Measurements from ENCODE around the gene INO80D. TPM values are rescaled to one million over a fixed set of nuclear protein-coding genes. Genes with fewer than 3 reads are reported as not detected.

Gene INO80D
- total RNA-seq, 4 donors from 2014 or later: 11.3 to 16.9 (median 14.6) TPM

DNA sequence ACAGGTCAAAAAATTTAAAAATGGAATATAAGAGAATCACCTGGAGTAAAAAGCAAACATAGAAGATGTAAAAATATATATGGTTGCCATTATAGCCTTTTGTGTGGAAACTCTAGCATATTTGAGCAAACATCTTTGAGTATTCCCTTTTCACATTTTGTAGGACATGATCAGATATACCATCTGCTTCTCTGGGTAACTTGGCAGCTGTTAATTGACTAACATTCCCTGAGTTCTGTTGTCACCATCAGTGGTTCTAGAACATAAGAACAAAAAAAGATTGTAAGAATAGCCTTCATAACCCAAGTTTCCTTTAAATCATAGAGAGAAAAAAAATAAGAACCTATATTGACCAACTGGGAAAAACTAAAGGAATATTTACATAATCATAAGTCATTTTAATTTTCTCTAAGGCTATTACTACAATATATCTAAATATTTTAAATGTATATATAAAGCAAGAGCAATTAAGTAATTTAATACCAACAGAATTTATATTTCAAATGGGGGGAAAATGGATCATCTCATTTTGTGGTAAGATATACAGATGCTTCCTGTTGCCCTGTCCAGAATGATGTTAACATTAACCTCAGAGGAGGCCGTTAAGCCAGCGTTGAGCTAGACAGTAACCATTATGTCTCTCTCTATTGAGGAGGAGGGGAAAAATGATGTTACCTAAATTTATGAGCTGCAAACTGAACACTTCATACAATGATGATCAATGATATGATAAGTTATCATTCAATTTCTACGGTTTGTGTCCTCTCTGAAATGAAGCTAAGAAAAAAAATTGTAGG, 9.8 kb upstream of the INO80D start:
- intact Hi-C loops (cut with DNase I; ENCODE audit: low total_unique reads): no loop called here
- Histone ChIP-seq H3K4me1 (no peaks in the 10 kb centered on the region), H3K4me3 (no peak overlapping the region), H3K27me3 (no peaks in the 10 kb centered on the region), H3K9me3 (no peaks in the 10 kb centered on the region), H3K36me3 (peaks cover 0 to 3% of the 10 kb centered on the region in 2 donors), H3K27ac (no peak overlapping the region)
- ATAC-seq (no peak), DNase-seq (no peak)
- no peak for TF ChIP-seq POLR2A (IDR thresholded peaks at IDR 0.05)
- TF ChIP-seq, protein P1, sequence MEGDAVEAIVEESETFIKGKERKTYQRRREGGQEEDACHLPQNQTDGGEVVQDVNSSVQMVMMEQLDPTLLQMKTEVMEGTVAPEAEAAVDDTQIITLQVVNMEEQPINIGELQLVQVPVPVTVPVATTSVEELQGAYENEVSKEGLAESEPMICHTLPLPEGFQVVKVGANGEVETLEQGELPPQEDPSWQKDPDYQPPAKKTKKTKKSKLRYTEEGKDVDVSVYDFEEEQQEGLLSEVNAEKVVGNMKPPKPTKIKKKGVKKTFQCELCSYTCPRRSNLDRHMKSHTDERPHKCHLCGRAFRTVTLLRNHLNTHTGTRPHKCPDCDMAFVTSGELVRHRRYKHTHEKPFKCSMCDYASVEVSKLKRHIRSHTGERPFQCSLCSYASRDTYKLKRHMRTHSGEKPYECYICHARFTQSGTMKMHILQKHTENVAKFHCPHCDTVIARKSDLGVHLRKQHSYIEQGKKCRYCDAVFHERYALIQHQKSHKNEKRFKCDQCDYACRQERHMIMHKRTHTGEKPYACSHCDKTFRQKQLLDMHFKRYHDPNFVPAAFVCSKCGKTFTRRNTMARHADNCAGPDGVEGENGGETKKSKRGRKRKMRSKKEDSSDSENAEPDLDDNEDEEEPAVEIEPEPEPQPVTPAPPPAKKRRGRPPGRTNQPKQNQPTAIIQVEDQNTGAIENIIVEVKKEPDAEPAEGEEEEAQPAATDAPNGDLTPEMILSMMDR (IDR thresholded peaks at IDR 0.05 in 4 of 5, conservative IDR thresholded peaks at IDR 0.05 in 1 of 5): no peak
- in situ Hi-C loops (cut with MboI; ENCODE audit: low sequenced_read_pairs in 4 of 4): no loop called here

DNA sequence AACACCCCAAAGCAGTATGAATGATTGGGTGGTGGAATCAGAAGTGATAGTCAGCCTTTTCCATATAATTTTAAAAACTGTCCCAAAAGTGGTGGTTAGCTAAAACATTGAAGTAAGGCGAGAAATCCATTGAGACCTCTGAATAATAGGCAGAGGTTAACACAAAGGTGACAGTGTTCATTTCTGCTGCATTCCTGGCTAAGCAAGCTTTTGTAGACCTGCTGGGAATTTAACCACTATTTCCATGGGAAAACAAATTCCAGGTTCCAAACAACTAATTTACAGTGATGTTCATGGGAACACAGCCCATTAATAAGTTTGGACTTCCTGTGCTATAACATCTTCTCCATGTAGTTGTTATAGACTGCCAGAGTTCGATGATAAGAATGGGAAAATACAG, 6.3 kb upstream of the INO80D start:
- peaks cover under 1 to 6% of the 10 kb centered on the region in 2 donors for H3K4me1 ChIP-seq
- in situ Hi-C loops (cut with MboI; ENCODE audit: low sequenced_read_pairs in 4 of 4): no loop called here
- intact Hi-C loops (cut with DNase I; ENCODE audit: low total_unique reads): no loop called here
- no peak overlapping the region for H3K27ac ChIP-seq
- ATAC-seq (no peak), DNase-seq (no peak)
- H3K4me3 ChIP-seq: no peak overlapping the region
- peaks cover 0 to 10% of the 10 kb centered on the region in 2 donors for H3K36me3 ChIP-seq
- no peaks in the 10 kb centered on the region for H3K9me3 ChIP-seq
- TF ChIP-seq, protein P1 (IDR thresholded peaks at IDR 0.05 in 4 of 5, conservative IDR thresholded peaks at IDR 0.05 in 1 of 5): no peak
- no peak for TF ChIP-seq POLR2A (IDR thresholded peaks at IDR 0.05)
- H3K27me3 ChIP-seq: no peaks in the 10 kb centered on the region

DNA sequence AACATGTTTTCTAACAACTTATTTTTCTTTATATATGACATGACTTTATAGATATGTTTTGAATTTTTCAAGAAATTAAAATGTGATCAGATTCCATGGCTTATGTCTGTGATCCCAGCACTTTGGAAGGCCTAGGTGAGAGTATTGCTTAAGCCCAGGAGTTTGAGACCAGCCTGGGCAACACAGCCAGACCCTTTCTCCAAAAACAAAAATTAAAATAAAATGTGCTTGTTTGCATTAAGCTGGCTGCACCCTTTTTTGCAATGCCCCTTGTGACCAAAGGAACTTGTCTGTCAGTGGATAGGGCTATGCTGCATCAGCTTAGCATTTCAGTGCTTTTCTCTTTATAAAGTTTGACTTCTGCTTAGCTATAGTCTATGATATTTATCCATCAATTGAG, 2.3 kb upstream of the INO80D start:
- H3K4me1 ChIP-seq: peaks cover 8 to 19% of the 10 kb centered on the region in 2 donors
- no peak overlapping the region for H3K4me3 ChIP-seq
- intact Hi-C loops (cut with DNase I; ENCODE audit: low total_unique reads): no loop called here
- H3K27ac ChIP-seq: peak overlapping the region in 2 of 4 donors; percentile 94 to 99
- TF ChIP-seq, protein P1 (IDR thresholded peaks at IDR 0.05 in 4 of 5, conservative IDR thresholded peaks at IDR 0.05 in 1 of 5): no peak
- no peak for TF ChIP-seq POLR2A (IDR thresholded peaks at IDR 0.05)
- DNase-seq (no peak), ATAC-seq (no peak)
- H3K27me3 ChIP-seq: no peaks in the 10 kb centered on the region
- no peaks in the 10 kb centered on the region for H3K9me3 ChIP-seq
- H3K36me3 ChIP-seq: peaks cover 0 to 10% of the 10 kb centered on the region in 2 donors
- in situ Hi-C loops (cut with MboI; ENCODE audit: low sequenced_read_pairs in 4 of 4): loop anchor here in 1 of 4 donors (10.0 kb wide), 1 partner anchor 67 kb away; the partner anchor contains the start of genes EEF1B2 and NDUFS1

- no peak for ATAC-seq
- intact Hi-C loops (cut with DNase I; ENCODE audit: low total_unique reads): loop anchor here (2.0 kb wide), 1 partner anchor 72 kb away; the partner anchor contains the start of genes EEF1B2 and NDUFS1
- H3K27me3 ChIP-seq: no peaks in the 10 kb centered on the region
- no peak for TF ChIP-seq POLR2A (IDR thresholded peaks at IDR 0.05)
- TF ChIP-seq, protein P1 (IDR thresholded peaks at IDR 0.05 in 4 of 5, conservative IDR thresholded peaks at IDR 0.05 in 1 of 5): no peak
- H3K27ac ChIP-seq: peak overlapping the region; percentile 94 to 99 (median 97)
- no peak for DNase-seq
- peak overlapping the region; percentile 79 to 91 (median 84) for H3K4me3 ChIP-seq
- peaks cover 8 to 19% of the 10 kb centered on the region in 2 donors for H3K4me1 ChIP-seq
- H3K36me3 ChIP-seq: peaks cover 0 to 10% of the 10 kb centered on the region in 2 donors
- in situ Hi-C loops (cut with MboI; ENCODE audit: low sequenced_read_pairs in 4 of 4): loop anchor here in 1 of 4 donors (10.0 kb wide), 1 partner anchor 68 kb away; the partner anchor contains the start of genes EEF1B2 and NDUFS1
- H3K9me3 ChIP-seq: no peaks in the 10 kb centered on the region
Measured at GRCh38 chr2:206086716-206087350, 859 bp upstream of the INO80D start.
